Lower leg skin (tissue), 4 donors: ENCODE data around the gene CLIP2. TPM values are rescaled to one million over a fixed set of nuclear protein-coding genes. Genes with fewer than 3 reads are reported as not detected.
"Not testable (repeated sequence)": the region's sequence is repeated elsewhere in the genome, so short reads cannot be mapped to it uniquely, and the experiment has no call there.

Experiments
- DNase-seq, 2 donors: peaks; one replicate each; pipeline ENCODE4 v3.0.0-alpha.2; 2019; ENCODE audit warnings: low spot score in 2 of 2
- H3K4me3 ChIP-seq: fragments of 200-600 bp; sonication (generic); 2 replicates; pipeline ENCODE4 v1.5.1; 2017; ENCODE audit warnings: mild to moderate bottlenecking, low read depth; ENCODE audit not compliant: poor library complexity, severe bottlenecking
- POLR2A ChIP-seq, 2 donors: fragments of 450-650 bp; IDR thresholded peaks; one replicate each; pipeline ENCODE4 v1.6.1; 2016 to 2017; ENCODE audit warnings: antibody characterized with exemption in 2 of 2, mild to moderate bottlenecking in 1 of 2, moderate library complexity in 1 of 2
- WGBS, 2 donors: methylation state at CpG; one replicate each; pipeline ENCODE4 v1.1.5; 2018; 5-methylcytosine and 5-hydroxymethylcytosine counted together
- intact Hi-C: fragments of 100-400 bp; cut with DNase I; formaldehyde crosslinking; loops from one replicate; pipeline ENCODE4 v1.15.0; 2023; ENCODE audit warnings: low total_unique reads
- total RNA-seq, 4 donors: library from RNA; depleted of rRNA; stranded (reverse); fragments of >200 nt; gene quantifications; one replicate each; pipeline ENCODE4 v1.1.0, GENCODE V29; 2016
- TF ChIP-seq, protein P1 (sequence below), 3 donors: fragments of 450-650 bp; IDR thresholded peaks; one replicate each; pipeline ENCODE4 v1.5.1; 2016; ENCODE audit warnings: antibody characterized with exemption in 3 of 3, mild to moderate bottlenecking in 3 of 3, moderate library complexity in 2 of 3

CLIP2 gene
- total RNA-seq = 10 to 100 TPM; 29.1 to 60.2 (median 52.5) TPM

- DNase-seq = peak; percentile 55 to 94
- H3K4me3 ChIP-seq = peak within 1 kb of the TSS; percentile 79
- 1% methylated on average over 18 to 28 of the region's 67 CpGs for WGBS, 2 donors
- TF ChIP-seq POLR2A (IDR thresholded peaks at IDR 0.05) = no peak
- TF ChIP-seq, protein P1, sequence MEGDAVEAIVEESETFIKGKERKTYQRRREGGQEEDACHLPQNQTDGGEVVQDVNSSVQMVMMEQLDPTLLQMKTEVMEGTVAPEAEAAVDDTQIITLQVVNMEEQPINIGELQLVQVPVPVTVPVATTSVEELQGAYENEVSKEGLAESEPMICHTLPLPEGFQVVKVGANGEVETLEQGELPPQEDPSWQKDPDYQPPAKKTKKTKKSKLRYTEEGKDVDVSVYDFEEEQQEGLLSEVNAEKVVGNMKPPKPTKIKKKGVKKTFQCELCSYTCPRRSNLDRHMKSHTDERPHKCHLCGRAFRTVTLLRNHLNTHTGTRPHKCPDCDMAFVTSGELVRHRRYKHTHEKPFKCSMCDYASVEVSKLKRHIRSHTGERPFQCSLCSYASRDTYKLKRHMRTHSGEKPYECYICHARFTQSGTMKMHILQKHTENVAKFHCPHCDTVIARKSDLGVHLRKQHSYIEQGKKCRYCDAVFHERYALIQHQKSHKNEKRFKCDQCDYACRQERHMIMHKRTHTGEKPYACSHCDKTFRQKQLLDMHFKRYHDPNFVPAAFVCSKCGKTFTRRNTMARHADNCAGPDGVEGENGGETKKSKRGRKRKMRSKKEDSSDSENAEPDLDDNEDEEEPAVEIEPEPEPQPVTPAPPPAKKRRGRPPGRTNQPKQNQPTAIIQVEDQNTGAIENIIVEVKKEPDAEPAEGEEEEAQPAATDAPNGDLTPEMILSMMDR (IDR thresholded peaks at IDR 0.05) = no peak
- intact Hi-C loops = no loop called here
Measured at GRCh38 chr7:74289018-74289658, at the start of gene CLIP2. CLIP2 (plus strand) TSS chr7:74289407; CDS start chr7:74317547, 28,140 bp downstream.

GRCh38 chr7:74240482-74240881 lies 48.7 kb upstream of the CLIP2 start:
- intact Hi-C loops = no loop called here
- no peak for DNase-seq
- WGBS, 2 donors = 94 to 96% methylated on average over 4 of the region's 4 CpGs
- TF ChIP-seq, protein P1 (IDR thresholded peaks at IDR 0.05) = no peak
- no peak for TF ChIP-seq POLR2A (IDR thresholded peaks at IDR 0.05)
- no peak overlapping the region for H3K4me3 ChIP-seq

DNA sequence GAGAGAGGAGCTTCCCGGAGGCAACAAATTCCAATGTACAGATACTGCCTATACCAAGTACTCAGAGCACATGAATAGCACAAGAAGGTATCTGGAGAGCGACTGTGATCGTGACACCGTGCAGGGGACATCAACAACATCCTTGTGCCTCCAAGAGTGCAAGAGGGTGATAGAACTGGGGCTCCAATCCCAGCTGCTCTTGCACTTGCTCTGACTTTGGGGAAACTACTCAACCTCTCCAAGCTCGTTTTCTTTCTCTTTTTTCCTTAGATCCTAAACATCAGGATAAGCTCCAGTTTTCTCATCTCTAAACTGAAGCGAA lies 47.1 kb upstream of the CLIP2 start:
- 84 to 92% methylated on average over 6 of the region's 6 CpGs for WGBS, 2 donors
- intact Hi-C loops = no loop called here
- no peak overlapping the region for H3K4me3 ChIP-seq
- DNase-seq = no peak
- TF ChIP-seq, protein P1 (IDR thresholded peaks at IDR 0.05) = no peak
- TF ChIP-seq POLR2A (IDR thresholded peaks at IDR 0.05) = no peak

DNA sequence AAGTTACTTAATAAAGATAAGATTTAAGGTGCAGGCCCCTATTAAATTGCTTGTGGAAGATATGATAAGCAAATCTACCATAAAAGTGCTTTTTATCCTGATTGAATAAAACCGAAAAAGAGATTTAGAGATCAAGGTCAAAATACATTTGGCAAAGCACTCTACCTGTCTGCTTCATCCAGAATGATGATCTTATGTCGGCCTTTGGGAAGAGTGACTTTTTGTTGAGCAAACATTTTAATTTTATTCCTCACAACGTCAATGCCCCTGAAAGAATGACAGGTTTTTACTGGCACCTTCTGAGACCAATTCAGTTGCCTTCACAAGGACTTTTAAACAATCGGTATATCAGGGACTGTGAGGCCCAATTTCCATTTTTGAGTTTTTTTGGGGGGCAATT lies 42.7 kb upstream of the CLIP2 start:
- no peak overlapping the region for H3K4me3 ChIP-seq
- intact Hi-C loops = no loop called here
- TF ChIP-seq, protein P1 (IDR thresholded peaks at IDR 0.05) = no peak
- no peak for DNase-seq
- WGBS, 2 donors = 79% methylated on average over 4 of the region's 4 CpGs

DNA sequence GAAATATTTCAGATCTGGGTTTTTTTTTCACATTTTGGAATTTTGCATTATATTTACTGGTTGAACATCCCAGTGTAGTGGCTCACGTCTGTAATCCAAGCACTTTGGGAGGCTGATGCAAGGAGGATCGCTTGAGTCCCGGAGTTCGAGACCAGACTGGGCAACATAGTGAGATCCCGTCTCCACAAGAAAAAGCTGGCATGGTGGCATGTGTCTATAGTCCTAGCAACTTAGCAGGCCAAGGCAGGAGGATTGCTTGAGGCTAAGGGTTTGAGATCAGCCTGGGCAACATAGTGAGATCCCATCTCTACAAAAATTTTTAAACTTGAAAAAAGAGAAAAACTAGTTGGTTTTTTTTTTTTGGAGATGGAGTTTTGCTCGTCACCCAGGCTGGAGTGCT lies 41.1 kb upstream of the CLIP2 start:
- no peak overlapping the region for H3K4me3 ChIP-seq
- TF ChIP-seq, protein P1 (IDR thresholded peaks at IDR 0.05) = no peak
- TF ChIP-seq POLR2A (IDR thresholded peaks at IDR 0.05) = no peak
- DNase-seq = no peak
- intact Hi-C loops = no loop called here
- WGBS, 2 donors = 94% methylated on average over 6 of the region's 6 CpGs

GRCh38 chr7:74249058-74249457 lies 40.1 kb upstream of the CLIP2 start:
- H3K4me3 ChIP-seq, intact Hi-C loops, DNase-seq: not testable (repeated sequence)
- 95 to 97% methylated on average over 10 of the region's 10 CpGs for WGBS, 2 donors
